Nucleus accumbens (tissue), 56 donors: Measurements from ENCODE around the gene AP4M1.

Source experiments
- DNase-seq, 56 donors: peaks; one replicate each; lab custom pipeline; 2025; lab: John Stamatoyannopoulos, UW

AP4M1 gene

GRCh38 chr7:100106633-100107032 lies 5.2 kb downstream of the AP4M1 start:
- DNase-seq, result no peak

- peak in 3 of 56 donors; percentile 7 to 24 (median 19) for DNase-seq
Observed at GRCh38 chr7:100107125-100107737, 5.8 kb downstream of the AP4M1 start.

GRCh38 chr7:100107890-100108289 lies 6.4 kb downstream of the AP4M1 start:
- no peak for DNase-seq

- no peak for DNase-seq
Observed at GRCh38 chr7:100109521-100110163, 8.2 kb downstream of the AP4M1 start.

- DNase-seq, result no peak
Observed at GRCh38 chr7:100111156-100111555, 9.7 kb downstream of the AP4M1 start.

GRCh38 chr7:100111914-100112313 lies 10.5 kb downstream of the AP4M1 start:
- no peak for DNase-seq

GRCh38 chr7:100115026-100115425 lies 13.6 kb downstream of the AP4M1 start:
- no peak for DNase-seq

GRCh38 chr7:100118388-100119071 lies 17.1 kb downstream of the AP4M1 start:
- no peak for DNase-seq

- peak; percentile 44 to 97 (median 91) for DNase-seq
Observed at GRCh38 chr7:100119072-100119969, 17.9 kb downstream of the AP4M1 start, which contains the start of the genes CNPY4 and TAF6. Gene CNPY4 (plus strand): TSS chr7:100119634. CDS start chr7:100119745, 111 bp downstream. Gene TAF6 (minus strand): TSS chr7:100119358. CDS start chr7:100114209, 5,149 bp downstream.

- peak in 51 of 56 donors; percentile 21 to 89 (median 77) for DNase-seq
Observed at GRCh38 chr7:100119970-100120732, 18.7 kb downstream of the AP4M1 start.

- DNase-seq, result no peak
Observed at GRCh38 chr7:100120733-100121036, 19.2 kb downstream of the AP4M1 start.

- DNase-seq, result no peak
Observed at GRCh38 chr7:100122067-100122466, 20.6 kb downstream of the AP4M1 start.

- no peak for DNase-seq
Observed at GRCh38 chr7:100122568-100122967, 21.1 kb downstream of the AP4M1 start.

GRCh38 chr7:100124301-100125230 lies 23.1 kb downstream of the AP4M1 start:
- DNase-seq, result no peak

- peak in 5 of 56 donors; percentile 47 to 62 (median 58) for DNase-seq
Observed at GRCh38 chr7:100126239-100126930, 24.9 kb downstream of the AP4M1 start.

GRCh38 chr7:100126931-100127865 lies 25.8 kb downstream of the AP4M1 start, which contains the start of gene MBLAC1:
Gene MBLAC1 (plus strand): TSS chr7:100126967. CDS start chr7:100127396, 429 bp downstream.
- DNase-seq, result peak; percentile 50 to 95 (median 86)
